CD4-positive, alpha-beta T cell treated with Interleukin-21 for 1 hour (primary cell): Measurements from ENCODE around the gene WDR5.

Experiments used
- DNase-seq: peaks from one replicate; pipeline ENCODE4 v3.0.0-alpha.2; 2020

WDR5 gene

DNA sequence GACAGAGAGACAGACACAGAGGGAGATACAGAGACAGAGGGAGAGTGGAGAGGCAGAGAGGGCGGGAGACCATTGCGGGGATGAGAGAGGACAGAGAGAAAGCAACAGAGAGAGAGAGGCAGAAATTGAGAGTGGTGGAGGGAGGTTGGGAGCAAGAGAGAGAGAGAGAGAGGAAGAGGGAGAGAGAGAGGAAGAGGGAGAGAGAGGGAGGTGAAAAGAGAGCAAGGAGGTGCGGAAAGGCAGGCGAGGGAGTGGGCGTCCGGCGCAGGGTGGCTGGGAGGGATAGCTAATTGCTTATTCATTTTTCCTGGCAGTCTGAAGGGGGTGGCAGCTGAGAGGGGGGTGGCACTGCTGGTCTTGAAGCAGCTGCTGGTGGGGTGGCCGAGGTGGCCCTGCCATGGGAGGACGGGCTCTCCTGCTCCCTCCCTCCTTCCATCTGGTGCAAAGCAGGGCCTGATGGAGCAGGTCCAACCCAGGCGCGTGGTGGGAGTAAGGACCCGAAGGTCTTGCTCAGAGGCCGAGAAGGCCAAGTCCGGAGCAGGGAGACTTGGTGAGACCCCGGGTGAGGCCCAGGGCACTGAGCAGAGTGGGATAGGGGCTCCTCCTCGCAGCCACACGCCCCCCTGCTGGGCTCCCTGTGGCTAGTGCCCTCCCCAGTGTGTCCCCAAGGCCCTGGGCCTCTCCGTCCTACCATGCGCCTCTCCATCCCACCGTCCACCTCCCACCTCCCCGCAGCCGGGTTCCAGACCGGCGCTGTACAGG lies 53.8 kb downstream of the WDR5 start:
- no peak for DNase-seq

DNA sequence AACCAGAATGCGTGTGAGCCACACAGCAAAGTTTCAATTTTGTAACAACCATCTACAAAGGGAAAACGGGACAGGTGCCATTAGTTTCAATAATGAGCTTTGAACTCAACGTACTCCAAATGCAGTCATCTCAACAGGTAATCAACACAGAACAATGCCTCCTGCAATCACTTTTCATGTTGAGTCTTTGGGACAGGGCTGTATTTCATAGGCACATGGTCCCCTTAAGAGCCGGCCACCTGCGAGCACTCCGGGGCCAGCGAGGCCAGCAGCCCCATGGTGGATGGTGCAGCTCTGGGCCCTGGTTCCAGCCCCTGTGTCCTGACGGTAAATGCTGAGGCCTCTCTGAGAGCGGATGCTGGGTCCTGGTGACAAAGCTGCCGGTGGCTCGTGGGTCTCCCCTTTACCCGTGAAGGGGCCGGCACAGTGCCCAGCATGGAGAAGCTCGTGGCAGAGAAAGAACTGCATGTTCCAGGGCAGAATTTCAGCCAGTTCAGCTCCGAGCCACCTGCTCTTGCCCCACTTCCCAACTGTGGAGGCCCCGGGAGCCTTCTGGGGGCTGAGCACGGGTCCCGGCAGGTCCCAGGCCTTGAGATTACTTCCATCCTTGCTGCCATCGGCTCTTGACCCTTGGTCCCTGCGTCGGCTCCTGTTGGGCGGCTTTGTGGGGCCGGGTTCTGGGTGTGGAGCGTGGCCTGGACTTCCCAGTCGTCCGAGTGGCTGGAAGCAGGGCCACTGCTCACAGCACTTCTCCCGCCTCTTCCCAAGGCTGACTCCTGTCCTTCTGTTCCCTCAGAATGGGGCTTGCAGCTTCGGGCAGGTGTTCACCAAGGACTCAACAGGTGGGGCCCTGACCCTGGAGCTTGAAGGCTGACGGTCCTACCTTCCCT lies 54.6 kb downstream of the WDR5 start:
- DNase-seq, result no peak

DNA sequence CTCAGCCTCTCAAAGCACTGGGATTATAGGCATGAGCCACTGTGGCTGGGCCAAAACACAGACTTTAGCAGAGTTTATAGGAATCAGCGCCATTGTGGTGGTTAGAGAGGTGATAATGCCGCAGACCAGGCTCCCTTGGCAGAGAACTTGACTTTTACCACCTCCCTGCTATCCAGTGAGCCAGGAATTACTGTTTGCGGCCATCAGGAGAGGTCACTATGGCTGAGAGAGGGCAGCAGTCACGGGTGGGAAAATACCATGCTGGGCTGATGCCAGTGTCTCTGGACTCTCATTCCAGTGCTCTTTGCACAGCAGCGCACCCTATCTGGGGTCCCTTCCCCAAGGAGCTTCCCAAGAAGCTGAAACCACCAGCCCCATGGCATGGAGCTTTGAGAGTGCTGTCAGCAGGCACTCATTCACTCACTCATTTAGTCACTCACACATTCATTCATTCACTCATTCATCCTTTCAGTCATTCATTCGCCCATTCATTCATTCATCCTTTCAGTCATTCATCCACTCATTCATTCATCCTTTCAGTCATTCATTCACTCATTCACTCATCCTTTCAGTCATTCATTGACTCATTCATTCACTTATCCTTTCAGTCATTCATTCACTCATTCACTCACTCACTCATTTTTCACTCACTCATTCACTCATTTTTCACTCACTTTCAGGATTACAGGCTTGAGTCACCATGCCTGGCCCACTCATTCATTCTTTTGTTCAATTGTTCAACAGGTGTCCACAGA lies 55.8 kb downstream of the WDR5 start:
- no peak for DNase-seq

DNA sequence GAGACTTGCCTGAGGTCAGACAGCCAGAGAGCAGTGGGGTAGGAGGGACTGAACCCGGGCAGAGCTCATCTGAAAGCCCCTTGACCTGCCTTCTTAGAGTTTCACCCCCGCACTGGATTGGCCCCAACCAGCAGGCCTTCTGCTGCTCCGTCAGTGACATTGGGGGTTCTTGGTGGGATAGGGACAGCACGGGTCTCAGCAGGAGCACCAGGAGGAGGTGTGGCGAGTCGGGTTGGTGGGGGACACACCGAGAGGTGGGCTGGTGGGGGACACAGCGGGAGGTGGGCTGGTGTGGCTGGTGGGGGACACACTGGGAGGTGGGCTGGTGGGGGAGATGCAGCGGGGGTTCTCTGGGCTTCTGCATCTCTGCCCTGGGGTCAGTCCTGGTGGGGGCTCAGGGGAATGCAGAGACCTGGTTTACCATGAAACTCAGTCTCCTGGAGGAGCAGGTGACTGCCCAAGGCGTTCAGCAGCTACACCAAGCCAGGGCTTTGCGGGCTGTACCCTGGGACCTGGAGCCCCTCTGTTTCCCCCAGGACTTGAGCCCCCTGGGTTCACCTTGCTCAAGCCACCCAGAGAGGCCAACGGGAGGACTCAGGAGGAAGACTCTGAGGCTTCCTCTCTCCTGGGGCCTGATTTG lies 56.5 kb downstream of the WDR5 start:
- no peak for DNase-seq

DNA sequence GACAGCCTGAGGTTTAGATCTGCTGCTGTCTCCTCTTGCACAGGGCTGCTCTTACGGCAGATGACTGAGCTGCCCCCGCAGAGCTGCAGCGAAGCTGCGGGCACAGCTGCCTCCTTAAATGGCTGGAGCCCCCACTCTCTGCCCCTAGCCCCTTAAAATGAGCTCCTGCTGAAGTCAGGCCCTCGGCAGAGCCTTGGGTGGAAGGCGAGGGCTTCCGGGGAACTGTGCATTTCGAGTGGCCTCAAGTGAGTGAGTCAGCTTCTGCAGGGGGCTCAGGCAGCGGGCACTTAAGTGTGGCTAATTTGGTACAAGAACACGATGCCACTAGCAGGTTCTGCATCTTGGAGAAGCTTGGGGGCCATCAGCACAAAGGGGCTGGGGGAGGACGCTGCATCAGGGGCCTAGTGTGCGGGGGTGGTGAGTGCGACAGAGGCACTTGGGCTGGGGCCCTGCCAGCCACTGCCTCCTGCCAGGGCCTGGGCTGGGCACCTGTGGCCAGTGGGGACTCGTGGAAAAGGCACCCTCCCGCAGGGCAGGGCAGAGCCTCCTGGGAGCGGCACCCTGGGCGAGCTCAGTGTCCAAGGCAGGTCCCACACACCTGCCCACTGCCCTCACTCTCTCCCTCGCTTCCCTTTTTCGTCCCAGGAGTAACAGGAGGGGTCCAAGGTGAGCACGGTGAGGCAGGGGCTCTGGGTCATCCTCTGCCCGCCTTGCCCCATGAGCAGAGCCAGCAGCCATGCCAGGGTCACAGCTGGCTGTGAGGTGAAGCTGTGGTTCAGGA lies 57.3 kb downstream of the WDR5 start:
- no peak for DNase-seq

DNA sequence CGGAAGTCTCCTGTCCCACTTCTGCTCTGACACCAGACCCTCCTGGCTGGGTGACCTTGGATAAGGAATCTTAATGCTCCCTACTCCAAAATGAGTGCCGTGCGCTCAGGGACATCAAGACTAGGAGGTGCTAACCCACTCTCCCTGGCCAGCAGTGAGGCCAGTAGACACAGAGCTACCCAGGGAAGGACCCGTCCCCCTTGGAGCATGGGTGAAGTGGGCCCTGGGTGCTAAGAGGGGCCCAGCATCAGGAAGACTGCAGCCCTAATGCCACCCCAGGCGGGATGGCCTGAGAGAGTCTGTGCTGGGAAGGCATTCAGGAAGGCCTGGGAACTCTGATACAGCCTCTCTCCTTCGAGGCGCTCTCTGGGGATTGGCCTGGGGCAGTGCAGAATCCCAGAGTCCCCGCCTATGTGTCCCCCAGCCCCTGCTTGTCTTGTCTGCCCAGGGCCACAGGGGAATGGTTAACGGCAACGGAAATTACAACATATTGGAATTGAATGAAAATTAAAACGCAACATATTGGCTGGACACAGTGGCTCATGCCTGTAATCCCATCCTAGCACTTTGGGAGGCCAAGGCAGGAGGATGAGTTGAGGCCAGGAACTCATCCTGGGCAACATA lies 58.1 kb downstream of the WDR5 start:
- no peak for DNase-seq

DNA sequence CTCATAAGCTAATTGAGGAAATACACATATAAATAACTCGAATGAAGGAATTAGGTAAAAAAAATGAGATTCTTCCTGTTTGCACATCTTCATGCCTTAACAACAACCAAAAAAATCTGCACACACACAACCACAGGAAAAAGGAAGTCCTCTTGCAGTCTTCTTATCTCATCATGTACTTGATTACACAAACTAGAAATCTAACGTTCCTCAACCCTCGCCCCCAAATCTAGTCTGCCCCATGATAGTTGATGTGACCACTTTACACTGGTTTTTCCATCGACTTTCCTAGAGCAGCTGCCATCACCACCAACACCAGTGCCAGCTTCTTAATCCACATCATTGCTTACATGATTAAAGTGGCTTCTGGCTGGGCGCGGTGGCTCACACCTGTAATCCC lies 59.7 kb downstream of the WDR5 start:
- peak; percentile 26 for DNase-seq

DNA sequence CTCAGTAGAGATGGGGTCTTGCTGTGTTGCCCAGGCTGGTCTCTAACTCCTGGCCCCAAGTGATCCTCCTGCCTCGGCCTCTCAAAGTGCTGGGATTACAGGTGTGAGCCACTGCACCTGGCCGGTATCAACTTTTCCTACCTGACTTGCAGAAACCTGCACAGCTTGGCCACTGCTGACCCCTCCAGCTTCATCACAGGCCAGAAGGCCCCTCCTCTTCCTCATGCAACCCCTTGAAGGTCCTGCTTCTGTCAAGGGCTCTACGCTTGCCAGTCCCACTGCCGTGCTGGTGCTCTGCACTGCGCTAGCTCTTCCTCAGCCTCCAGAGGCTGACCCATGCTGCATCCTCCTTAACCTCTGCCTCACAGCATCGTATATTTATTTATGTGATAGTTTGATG lies 61.0 kb downstream of the WDR5 start:
- no peak for DNase-seq

DNA sequence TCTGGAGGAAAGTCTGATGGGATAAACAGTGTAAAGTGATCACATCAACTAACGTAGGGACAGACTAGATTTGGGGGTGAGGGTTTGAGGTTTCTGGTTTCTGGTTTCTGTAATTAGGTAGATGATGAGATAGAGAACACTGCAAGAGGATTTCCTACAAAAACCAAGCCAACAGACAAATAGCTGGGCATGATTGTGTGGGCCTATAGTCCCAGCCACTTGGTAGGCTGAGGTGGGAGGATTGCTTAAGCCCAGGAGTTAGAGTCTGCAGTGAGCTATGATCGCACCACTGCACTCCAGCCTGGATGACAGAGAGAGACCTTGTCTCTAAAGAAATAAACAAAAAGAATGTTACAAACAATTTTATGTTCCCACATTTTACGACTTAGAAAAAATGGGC lies 62.9 kb downstream of the WDR5 start:
- DNase-seq, result no peak

DNA sequence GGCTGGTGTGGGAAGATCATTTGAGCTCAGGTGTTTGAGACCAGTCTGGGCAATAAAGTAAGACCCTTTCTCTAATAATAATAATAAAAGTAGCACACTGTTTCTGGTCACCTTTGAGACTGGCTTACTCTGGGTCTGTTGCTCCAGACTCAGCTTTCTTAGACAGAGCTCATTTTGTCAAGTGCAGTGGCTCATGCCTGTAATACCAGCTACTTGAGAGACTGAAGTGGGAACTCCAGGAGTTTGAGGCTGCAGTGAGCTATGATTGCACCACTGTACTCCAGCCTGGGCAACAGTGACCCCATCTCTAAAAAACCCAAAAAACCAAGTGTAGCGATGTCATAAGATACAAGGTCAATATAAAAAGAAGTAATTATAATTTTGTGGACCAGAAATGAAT lies 64.8 kb downstream of the WDR5 start:
- DNase-seq, result no peak

DNA sequence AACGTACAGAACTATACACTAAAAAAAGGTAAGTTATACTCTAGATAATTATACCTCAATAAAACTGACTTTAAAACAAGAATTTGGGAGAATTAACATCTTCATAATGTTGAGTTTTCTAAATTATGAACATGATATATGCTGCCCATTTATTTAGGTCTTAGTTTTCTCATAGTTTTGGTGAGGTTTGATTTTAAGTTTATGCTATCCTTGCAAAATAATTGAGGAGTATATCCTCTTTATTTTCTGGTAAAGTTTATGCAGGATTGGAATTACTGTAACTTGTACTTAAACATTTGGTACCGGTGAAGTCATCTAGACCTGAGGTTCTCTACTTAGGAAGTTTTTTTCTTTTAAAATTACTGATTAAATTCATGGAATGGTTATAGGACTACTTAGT lies 67.3 kb downstream of the WDR5 start:
- DNase-seq, result no peak

DNA sequence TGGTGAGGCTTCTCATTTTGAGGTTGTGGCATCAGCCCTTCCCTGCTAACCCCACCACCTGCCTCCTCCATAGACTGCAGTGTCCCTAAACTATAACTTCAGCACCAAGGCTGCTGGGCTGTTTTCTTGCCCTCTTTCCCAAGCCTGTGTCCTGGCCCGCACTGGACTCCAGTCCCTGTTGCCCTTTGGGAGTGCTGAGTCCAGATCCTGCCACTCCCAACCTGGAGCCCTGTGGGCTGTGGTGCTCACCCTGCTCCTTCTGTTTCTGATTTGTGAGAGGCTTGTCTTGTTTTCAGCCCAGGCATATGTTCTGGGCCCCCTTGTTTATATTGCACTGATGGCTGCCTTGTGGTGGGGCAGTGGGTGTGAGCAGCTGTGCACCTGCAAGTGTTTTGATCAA lies 68.2 kb downstream of the WDR5 start:
- DNase-seq, result no peak

DNA sequence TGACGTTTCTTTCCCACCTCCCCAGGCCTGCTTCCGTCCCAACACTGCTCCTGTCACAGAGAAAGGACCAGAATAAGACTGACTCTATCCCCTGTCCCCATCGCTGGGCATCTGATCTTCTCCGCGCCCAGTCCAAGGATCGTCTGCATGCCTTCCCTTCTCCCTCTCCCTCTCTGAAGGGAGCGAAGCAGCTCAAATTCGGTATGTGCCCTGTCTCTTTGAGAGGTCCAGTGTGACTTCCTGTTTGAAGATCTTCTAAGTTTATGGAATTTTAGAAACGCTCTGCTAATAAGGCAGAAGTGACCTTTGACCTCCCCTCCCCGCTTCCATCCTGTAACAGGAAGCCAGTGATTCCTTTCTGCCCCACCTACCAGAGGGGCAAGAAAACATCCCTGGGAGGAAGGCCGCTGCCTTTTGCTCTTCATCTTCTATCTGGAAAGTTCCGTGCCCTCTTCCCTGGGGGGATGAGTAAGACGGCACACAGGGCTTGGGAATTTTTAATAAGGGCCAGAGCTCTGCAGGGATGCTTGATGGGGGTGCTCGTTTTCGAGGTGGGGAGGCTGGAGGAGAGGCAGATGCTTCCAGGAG lies 69.2 kb downstream of the WDR5 start:
- DNase-seq, result no peak

DNA sequence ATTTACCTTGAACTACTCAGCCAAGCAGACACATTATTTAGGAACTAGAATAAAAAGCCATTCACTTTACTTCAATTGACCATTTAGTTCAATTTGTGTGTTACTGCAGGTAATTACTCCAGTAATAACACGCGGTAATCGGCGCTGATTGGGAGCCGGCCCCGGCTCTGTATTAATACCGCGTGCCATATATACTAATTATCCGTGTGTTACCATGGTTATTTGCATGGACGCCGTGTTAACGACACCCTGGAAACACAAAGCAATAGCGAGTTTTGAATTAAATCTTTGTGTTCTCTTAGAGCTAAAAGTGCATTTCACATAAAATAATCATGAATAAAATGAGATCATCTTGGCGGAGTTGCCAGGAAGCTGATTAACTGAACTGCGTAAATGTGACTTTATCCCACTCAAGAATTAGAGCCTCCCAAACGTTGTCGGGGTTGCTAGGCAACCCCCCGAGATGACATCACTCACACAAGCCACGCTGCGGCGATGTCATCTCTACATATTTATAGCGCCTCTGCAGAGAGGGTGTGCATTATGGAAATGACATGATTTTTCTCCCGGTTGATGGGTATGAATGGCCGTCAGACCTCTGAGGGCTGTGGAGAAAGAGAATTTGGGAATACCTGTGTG lies 69.9 kb downstream of the WDR5 start:
- DNase-seq, result no peak

DNA sequence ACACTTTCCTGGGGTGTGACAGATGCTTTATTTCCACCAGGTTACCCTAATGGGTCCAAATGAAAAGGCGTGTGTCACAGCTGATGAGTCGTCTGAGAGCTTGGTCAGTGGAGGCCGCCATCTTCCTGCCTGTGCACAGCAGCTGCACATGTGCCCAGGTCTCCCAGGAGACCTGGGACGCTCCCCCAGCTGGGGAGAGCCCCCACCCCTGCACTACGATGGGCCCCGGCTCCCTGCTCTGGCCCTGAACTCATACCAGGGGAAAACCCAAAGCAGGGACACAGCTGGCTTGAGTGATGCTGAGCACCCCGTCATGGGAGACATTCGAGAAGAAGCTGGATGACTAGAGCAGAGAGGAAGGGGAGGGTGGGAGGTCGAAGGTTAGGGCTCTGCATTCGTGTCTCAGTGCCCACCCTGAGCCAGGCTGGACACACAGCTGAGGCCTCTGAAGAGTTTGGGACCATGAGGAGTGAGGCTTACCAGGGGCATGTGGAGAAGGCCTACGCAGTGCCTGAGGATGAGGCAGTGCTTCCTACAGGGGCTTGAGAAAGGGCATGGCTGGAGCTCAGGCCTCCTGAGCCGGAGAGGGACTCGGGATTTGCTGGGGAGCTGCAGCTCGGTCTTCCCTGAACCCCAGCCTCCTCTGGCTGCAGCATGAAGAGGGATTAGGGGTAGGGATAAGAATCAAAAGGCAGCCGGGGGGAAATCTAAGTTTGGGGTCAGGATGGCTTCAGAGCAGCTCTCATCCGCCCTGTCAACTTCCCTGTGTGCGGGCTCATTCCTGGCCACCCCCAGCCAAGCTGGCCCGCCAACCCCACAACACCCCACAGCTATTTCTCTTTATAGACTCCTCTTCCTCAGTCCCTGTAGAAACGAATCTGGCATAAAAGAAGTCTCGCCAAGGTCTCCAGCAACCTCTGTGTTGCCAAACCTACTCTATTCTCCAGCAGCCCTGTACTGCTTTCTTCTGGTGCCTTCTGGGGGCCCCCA lies 70.7 kb downstream of the WDR5 start:
- DNase-seq, result no peak

DNA sequence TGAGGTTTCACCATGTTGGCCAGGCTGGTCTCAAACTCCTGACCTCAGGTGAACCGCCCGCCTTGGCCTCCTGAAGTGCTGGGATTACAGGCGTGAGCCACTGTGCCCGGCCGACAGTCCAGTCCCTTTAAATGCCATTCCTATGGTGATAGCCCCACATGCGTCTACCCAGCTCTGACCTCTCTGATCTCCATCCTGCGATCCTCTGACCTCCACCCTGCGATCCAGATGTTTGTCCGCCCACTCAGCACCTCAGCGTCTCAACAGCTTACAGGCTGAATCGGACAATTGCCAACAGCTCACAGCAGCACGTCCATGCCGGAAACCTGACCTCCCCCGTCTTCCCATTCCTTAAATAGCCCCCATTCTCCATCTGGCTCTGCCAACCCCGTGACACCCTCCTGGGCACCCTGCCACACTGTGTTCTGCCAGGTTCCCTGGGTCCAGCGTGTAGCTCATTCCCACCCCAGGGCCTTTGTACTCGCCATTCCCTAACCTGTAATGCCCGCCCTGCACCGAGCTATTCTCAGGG lies 72.5 kb downstream of the WDR5 start:
- no peak for DNase-seq

DNA sequence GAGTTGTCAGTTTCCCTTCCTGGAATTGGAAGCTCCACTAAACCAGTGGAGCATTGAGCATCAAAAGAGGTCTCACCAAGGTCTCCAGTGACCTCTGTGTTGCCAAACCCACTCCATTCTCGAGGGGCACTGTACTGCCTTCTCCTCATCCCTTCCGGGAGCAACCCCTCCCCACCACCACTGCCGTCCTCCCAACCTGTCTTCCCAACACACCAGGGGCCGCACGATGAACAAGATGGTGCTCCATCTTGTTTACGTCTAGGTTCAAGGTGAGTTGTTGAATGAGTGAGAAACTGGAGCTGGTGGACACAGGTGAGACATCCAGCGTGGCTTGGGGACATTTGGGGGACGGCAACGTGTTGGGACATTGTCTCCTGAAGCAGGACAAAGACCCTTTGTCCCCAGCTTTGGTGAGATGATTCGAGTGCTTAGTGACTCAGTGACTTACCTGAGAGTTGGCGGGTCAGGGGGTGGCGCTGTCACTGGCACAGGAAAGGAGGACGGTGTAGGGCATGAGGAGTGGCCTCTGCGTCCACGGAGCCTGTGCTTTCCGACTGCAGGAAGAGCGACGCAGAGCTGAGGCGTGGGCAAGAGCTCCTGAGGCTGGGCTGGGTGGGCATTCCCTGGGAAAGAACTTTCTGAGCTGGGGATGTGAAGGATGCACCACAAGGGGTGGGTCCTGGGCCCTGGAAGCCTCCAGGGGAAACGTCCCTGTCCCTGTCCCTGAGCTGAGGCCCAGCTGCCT lies 73.3 kb downstream of the WDR5 start:
- no peak for DNase-seq
